Liver (tissue), 9 donors: Measurements from ENCODE around the gene ZNF333. TPM values are rescaled to one million over a fixed set of nuclear protein-coding genes. Genes with fewer than 3 reads are reported as not detected.

Source experiments
- DNase-seq: peaks from one replicate; pipeline ENCODE4 v3.0.0-alpha.2; 2017; ENCODE audit warnings: low spot score
- H3K27ac ChIP-seq, 2 donors: one replicate each; pipeline ENCODE4 v1.7.0; 2013; ENCODE audit warnings: inconsistent platforms in 2 of 2, low read length in 2 of 2, control low read depth in 1 of 2, low read depth in 1 of 2, mild to moderate bottlenecking in 1 of 2
- H3K27me3 ChIP-seq, 4 donors: one replicate each; pipeline versions ENCODE4 v1.6.1 to v1.7.0; 2013; ENCODE audit warnings: low read length in 3 of 4, inconsistent platforms in 1 of 4, mild to moderate bottlenecking in 1 of 4, moderate library complexity in 1 of 4; ENCODE audit not compliant: control insufficient read depth in 4 of 4, insufficient read depth in 4 of 4
- H3K36me3 ChIP-seq, 4 donors: one replicate each; pipeline versions ENCODE4 v1.6.1 to v1.7.0; 2013; ENCODE audit warnings: low read length in 3 of 4, mild to moderate bottlenecking in 3 of 4, low read depth in 1 of 4, moderate library complexity in 1 of 4; ENCODE audit not compliant: control insufficient read depth in 4 of 4, insufficient read depth in 3 of 4
- H3K4me1 ChIP-seq, 4 donors: one replicate each; pipeline versions ENCODE4 v1.6.1 to v1.7.0; 2013; ENCODE audit warnings: low read length in 3 of 4, mild to moderate bottlenecking in 3 of 4, moderate library complexity in 1 of 4; ENCODE audit not compliant: control insufficient read depth in 4 of 4, insufficient read depth in 4 of 4
- H3K4me3 ChIP-seq, 3 donors: one replicate each; pipeline versions ENCODE4 v1.6.1 to v1.7.0; 2013; ENCODE audit warnings: low read length in 3 of 3, control low read depth in 1 of 3, low read depth in 1 of 3, mild to moderate bottlenecking in 1 of 3
- H3K9ac ChIP-seq, 2 donors: one replicate each; pipeline ENCODE4 v1.7.0; 2013; ENCODE audit warnings: low read length in 2 of 2, mild to moderate bottlenecking in 2 of 2, moderate library complexity in 2 of 2, control low read depth in 1 of 2, low read depth in 1 of 2
- H3K9me3 ChIP-seq, 4 donors: one replicate each; pipeline versions ENCODE4 v1.6.1 to v1.7.0; 2013; ENCODE audit warnings: low read length in 3 of 4; ENCODE audit not compliant: control insufficient read depth in 4 of 4
- EGR1 ChIP-seq, 2 donors: IDR thresholded peaks; 2 replicates each; pipeline ENCODE4 v1.6.1; 2016 to 2018; ENCODE audit warnings: antibody characterized with exemption in 2 of 2, low read depth in 2 of 2
- FOXA1 ChIP-seq: IDR thresholded peaks from 2 replicates; pipeline ENCODE4 v1.6.1; 2016; ENCODE audit warnings: antibody characterized with exemption
- FOXA2 ChIP-seq: IDR thresholded peaks from 2 replicates; pipeline ENCODE4 v1.6.1; 2016; ENCODE audit warnings: antibody characterized with exemption
- GABPA ChIP-seq, 2 donors: IDR thresholded peaks in 1 of 2; conservative IDR thresholded peaks in 1 of 2; 2 replicates each; pipeline ENCODE4 v1.6.1; 2016; ENCODE audit warnings: antibody characterized with exemption in 2 of 2, mild to moderate bottlenecking in 1 of 2, moderate library complexity in 1 of 2
- HNF4A ChIP-seq, 2 donors: conservative IDR thresholded peaks; 2 replicates each; pipeline ENCODE4 v1.6.1; 2016; ENCODE audit warnings: antibody characterized with exemption in 2 of 2, mild to moderate bottlenecking in 2 of 2
- HNF4G ChIP-seq: IDR thresholded peaks from 2 replicates; pipeline ENCODE4 v1.6.1; 2016; ENCODE audit warnings: antibody characterized with exemption
- JUND ChIP-seq, 2 donors: IDR thresholded peaks; 2 replicates each; pipeline ENCODE4 v1.6.1; 2016; ENCODE audit warnings: antibody characterized with exemption in 2 of 2
- MAX ChIP-seq: IDR thresholded peaks from 2 replicates; pipeline ENCODE4 v1.6.1; 2016; ENCODE audit warnings: antibody characterized with exemption
- NR2F2 ChIP-seq: IDR thresholded peaks from 2 replicates; pipeline ENCODE4 v1.6.1; 2016; ENCODE audit warnings: antibody characterized with exemption
- RAD21 ChIP-seq, 2 donors: IDR thresholded peaks; 2 replicates each; pipeline ENCODE4 v1.6.1; 2016; ENCODE audit warnings: antibody characterized with exemption in 2 of 2, mild to moderate bottlenecking in 2 of 2
- RXRA ChIP-seq, 2 donors: IDR thresholded peaks; 2 replicates each; pipeline ENCODE4 v1.6.1; 2017 to 2018; ENCODE audit warnings: antibody characterized with exemption in 2 of 2, mild to moderate bottlenecking in 1 of 2
- SP1 ChIP-seq: IDR thresholded peaks from 2 replicates; pipeline ENCODE4 v1.6.1; 2018; ENCODE audit warnings: antibody characterized with exemption, mild to moderate bottlenecking
- TAF1 ChIP-seq: conservative IDR thresholded peaks from 2 replicates; pipeline ENCODE4 v1.6.1; 2016; ENCODE audit warnings: antibody characterized with exemption, mild to moderate bottlenecking
- ZBTB33 ChIP-seq: IDR thresholded peaks from 2 replicates; pipeline ENCODE4 v1.6.1; 2016; ENCODE audit warnings: antibody characterized with exemption
- WGBS: extraction: QIAGEN DNeasy Blood & Tissue Kit; methylation state at CpG from one replicate; pipeline ENCODE4 v1.1.7; 2013; 5-methylcytosine and 5-hydroxymethylcytosine counted together
- polyA plus RNA-seq, 2 donors: library from polyadenylated mRNA; stranded (reverse) in 1 of 2; unstranded in 1 of 2; fragments of 200-250 nt in 1 of 2; fragments of >200 nt in 1 of 2; fragmentation: Nextera tagmentation in 1 of 2; extraction: Ambion mirVana in 1 of 2; gene quantifications; one replicate each; pipeline versions ENCODE4 v1.2.1 to v1.2.3, GENCODE V29; 2013 to 2015
- total RNA-seq, 2 donors: library from RNA; depleted of rRNA; stranded (reverse); fragments of >200 nt; gene quantifications; one replicate each; pipeline ENCODE4 v1.2.3, GENCODE V29; 2014
- TF ChIP-seq, protein P1 (sequence below): IDR thresholded peaks from 2 replicates; pipeline ENCODE4 v1.6.1; 2016; ENCODE audit warnings: antibody characterized with exemption, mild to moderate bottlenecking
- TF ChIP-seq, protein P2 (sequence below): fragments of 150-350 bp; IDR thresholded peaks from 2 replicates; pipeline ENCODE4 v1.5.1; 2017; ENCODE audit warnings: improper control_type of control experiment, low read depth, low read length; ENCODE audit not compliant: missing input control
- TF ChIP-seq, protein P3 (sequence below): IDR thresholded peaks from 2 replicates; pipeline ENCODE4 v1.6.1; 2016; ENCODE audit warnings: antibody characterized with exemption
- donor health status: healthy.
- donor health status: healthy.
- donor health status: healthy.
- donor health status: healthy.
- donor health status: healthy.

Gene ZNF333
- total and polyA plus RNA-seq, 4 donors, result 1.7 to 11.2 (median 3.6) TPM

GRCh38 chr19:14670408-14670807 lies 19.4 kb upstream of the ZNF333 start:
- H3K9me3 ChIP-seq, result peaks cover 3 to 15% (median 6%) of the 10 kb centered on the region in 4 donors
- peaks cover 0 to 5% (median 2%) of the 10 kb centered on the region in 4 donors for H3K27me3 ChIP-seq
- no peaks in the 10 kb centered on the region for H3K4me1 ChIP-seq
- no peak for TF ChIP-seq RAD21 (IDR thresholded peaks at IDR 0.05)
- TF ChIP-seq ZBTB33, result no peak
- TF ChIP-seq HNF4A (conservative IDR thresholded peaks at IDR 0.05), result no peak
- TF ChIP-seq, protein P1, sequence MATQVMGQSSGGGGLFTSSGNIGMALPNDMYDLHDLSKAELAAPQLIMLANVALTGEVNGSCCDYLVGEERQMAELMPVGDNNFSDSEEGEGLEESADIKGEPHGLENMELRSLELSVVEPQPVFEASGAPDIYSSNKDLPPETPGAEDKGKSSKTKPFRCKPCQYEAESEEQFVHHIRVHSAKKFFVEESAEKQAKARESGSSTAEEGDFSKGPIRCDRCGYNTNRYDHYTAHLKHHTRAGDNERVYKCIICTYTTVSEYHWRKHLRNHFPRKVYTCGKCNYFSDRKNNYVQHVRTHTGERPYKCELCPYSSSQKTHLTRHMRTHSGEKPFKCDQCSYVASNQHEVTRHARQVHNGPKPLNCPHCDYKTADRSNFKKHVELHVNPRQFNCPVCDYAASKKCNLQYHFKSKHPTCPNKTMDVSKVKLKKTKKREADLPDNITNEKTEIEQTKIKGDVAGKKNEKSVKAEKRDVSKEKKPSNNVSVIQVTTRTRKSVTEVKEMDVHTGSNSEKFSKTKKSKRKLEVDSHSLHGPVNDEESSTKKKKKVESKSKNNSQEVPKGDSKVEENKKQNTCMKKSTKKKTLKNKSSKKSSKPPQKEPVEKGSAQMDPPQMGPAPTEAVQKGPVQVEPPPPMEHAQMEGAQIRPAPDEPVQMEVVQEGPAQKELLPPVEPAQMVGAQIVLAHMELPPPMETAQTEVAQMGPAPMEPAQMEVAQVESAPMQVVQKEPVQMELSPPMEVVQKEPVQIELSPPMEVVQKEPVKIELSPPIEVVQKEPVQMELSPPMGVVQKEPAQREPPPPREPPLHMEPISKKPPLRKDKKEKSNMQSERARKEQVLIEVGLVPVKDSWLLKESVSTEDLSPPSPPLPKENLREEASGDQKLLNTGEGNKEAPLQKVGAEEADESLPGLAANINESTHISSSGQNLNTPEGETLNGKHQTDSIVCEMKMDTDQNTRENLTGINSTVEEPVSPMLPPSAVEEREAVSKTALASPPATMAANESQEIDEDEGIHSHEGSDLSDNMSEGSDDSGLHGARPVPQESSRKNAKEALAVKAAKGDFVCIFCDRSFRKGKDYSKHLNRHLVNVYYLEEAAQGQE, result no peak
- TF ChIP-seq FOXA1, result no peak
- TF ChIP-seq GABPA (IDR thresholded peaks at IDR 0.05 in 1 of 2, conservative IDR thresholded peaks at IDR 0.05 in 1 of 2), result no peak
- TF ChIP-seq NR2F2, result no peak
- no peak for TF ChIP-seq RXRA (IDR thresholded peaks at IDR 0.05)
- TF ChIP-seq TAF1, result no peak
- no peak for TF ChIP-seq MAX
- no peak for TF ChIP-seq SP1
- TF ChIP-seq JUND (IDR thresholded peaks at IDR 0.05), result no peak
- 66% methylated on average over 2 of the region's 2 CpGs for WGBS
- no peak overlapping the region for H3K4me3 ChIP-seq
- no peak overlapping the region for H3K9ac ChIP-seq
- no peak overlapping the region for H3K27ac ChIP-seq
- H3K36me3 ChIP-seq, result no peaks in the 10 kb centered on the region
- no peak for DNase-seq

DNA sequence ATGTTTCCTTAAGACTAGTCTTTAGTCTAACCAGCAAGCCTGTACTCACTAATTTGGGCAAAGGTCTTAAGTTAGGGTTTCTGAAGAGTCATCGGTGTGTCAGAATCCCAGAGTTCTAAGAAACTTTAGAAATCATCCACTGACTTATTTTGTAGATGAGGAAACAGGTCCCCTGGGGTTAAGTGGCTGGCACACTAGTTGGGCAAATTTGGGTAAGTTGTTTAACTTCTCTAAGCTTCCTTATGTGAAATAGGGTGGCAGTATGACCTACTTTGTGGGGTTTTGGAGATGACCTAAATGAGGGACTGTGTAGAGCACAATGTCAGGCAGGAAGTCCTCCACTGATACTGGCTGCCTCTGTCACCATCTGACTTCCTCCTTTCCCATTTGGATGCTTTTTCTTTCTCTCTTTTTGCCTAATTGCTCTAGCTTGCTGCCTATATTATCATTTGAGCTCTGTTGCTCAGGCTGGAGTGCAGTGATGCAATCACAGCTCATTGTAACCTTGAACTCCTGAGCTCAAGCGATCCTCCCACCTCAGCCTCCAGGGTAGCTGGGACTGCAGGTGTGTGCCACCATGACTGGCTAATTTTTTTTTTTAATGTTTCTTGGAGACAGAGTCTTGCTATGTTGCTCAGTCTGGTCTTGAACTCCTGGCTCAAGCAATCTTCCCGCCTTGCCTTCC lies 17.5 kb upstream of the ZNF333 start:
- H3K9me3 ChIP-seq, result peaks cover 3 to 15% (median 6%) of the 10 kb centered on the region in 4 donors
- WGBS, result 73% methylated on average over 3 of the region's 3 CpGs
- no peak for DNase-seq
- no peaks in the 10 kb centered on the region for H3K36me3 ChIP-seq
- H3K27me3 ChIP-seq, result peaks cover 0 to 6% (median 2%) of the 10 kb centered on the region in 4 donors
- H3K27ac ChIP-seq, result no peak overlapping the region
- H3K4me3 ChIP-seq, result no peak overlapping the region
- no peaks in the 10 kb centered on the region for H3K4me1 ChIP-seq
- TF ChIP-seq TAF1 (no peak), HNF4G (no peak), HNF4A (conservative IDR thresholded peaks at IDR 0.05) (no peak), FOXA2 (no peak), RXRA (IDR thresholded peaks at IDR 0.05) (no peak), EGR1 (IDR thresholded peaks at IDR 0.05; ENCODE audit: low read depth in 2 of 2) (no peak), NR2F2 (no peak), SP1 (no peak), FOXA1 (no peak), RAD21 (IDR thresholded peaks at IDR 0.05) (no peak), GABPA (IDR thresholded peaks at IDR 0.05 in 1 of 2, conservative IDR thresholded peaks at IDR 0.05 in 1 of 2) (no peak), MAX (no peak)
- TF ChIP-seq, protein P2, sequence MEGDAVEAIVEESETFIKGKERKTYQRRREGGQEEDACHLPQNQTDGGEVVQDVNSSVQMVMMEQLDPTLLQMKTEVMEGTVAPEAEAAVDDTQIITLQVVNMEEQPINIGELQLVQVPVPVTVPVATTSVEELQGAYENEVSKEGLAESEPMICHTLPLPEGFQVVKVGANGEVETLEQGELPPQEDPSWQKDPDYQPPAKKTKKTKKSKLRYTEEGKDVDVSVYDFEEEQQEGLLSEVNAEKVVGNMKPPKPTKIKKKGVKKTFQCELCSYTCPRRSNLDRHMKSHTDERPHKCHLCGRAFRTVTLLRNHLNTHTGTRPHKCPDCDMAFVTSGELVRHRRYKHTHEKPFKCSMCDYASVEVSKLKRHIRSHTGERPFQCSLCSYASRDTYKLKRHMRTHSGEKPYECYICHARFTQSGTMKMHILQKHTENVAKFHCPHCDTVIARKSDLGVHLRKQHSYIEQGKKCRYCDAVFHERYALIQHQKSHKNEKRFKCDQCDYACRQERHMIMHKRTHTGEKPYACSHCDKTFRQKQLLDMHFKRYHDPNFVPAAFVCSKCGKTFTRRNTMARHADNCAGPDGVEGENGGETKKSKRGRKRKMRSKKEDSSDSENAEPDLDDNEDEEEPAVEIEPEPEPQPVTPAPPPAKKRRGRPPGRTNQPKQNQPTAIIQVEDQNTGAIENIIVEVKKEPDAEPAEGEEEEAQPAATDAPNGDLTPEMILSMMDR, result no peak
- TF ChIP-seq, protein P3, sequence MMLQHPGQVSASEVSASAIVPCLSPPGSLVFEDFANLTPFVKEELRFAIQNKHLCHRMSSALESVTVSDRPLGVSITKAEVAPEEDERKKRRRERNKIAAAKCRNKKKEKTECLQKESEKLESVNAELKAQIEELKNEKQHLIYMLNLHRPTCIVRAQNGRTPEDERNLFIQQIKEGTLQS, result no peak
- TF ChIP-seq, protein P1, result no peak
- no peak overlapping the region for H3K9ac ChIP-seq
